ENCODE data around the gene IL1RAPL2.
"Not testable (repeated sequence)": the region's sequence is repeated elsewhere in the genome, so short reads cannot be mapped to it uniquely, and the experiment has no call there.

Gene IL1RAPL2

GRCh38 chrX:105038672-105039328 is 472.8 kb downstream of the IL1RAPL2 start:
- no peak for DNase-seq

- DNase-seq, result no peak
These were observed 484.9 kb downstream of the IL1RAPL2 start for GRCh38 chrX:105050921-105051320.

- DNase-seq, result no peak
These were observed 485.4 kb downstream of the IL1RAPL2 start for GRCh38 chrX:105051364-105051763.

GRCh38 chrX:105052926-105053325 is 486.9 kb downstream of the IL1RAPL2 start:
- DNase-seq, result no peak

GRCh38 chrX:105063743-105064142 is 497.7 kb downstream of the IL1RAPL2 start:
- DNase-seq, result no peak

GRCh38 chrX:105098201-105098600 is 532.2 kb downstream of the IL1RAPL2 start:
- DNase-seq, result no peak

GRCh38 chrX:105098812-105099211 is 532.8 kb downstream of the IL1RAPL2 start:
- DNase-seq, result no peak

GRCh38 chrX:105101378-105101777 is 535.4 kb downstream of the IL1RAPL2 start:
- DNase-seq, result no peak

- no peak for DNase-seq
These were observed 543.9 kb downstream of the IL1RAPL2 start for GRCh38 chrX:105109936-105110335.

- no peak for DNase-seq
These were observed 548.6 kb downstream of the IL1RAPL2 start for GRCh38 chrX:105114554-105115130.

GRCh38 chrX:105115596-105116320 is 549.8 kb downstream of the IL1RAPL2 start:
- DNase-seq, result not testable (repeated sequence)

GRCh38 chrX:105116486-105116885 is 550.5 kb downstream of the IL1RAPL2 start:
- no peak for DNase-seq

GRCh38 chrX:105117621-105118020 is 551.6 kb downstream of the IL1RAPL2 start:
- no peak for DNase-seq

- no peak for DNase-seq
These were observed 554.5 kb downstream of the IL1RAPL2 start for GRCh38 chrX:105120463-105120862.

GRCh38 chrX:105121186-105121585 is 555.2 kb downstream of the IL1RAPL2 start:
- DNase-seq, result peak; percentile 9

- DNase-seq, result no peak
These were observed 560.2 kb downstream of the IL1RAPL2 start for GRCh38 chrX:105126201-105126600.

- no peak for DNase-seq
These were observed 568.3 kb downstream of the IL1RAPL2 start for GRCh38 chrX:105134273-105134672.

- DNase-seq, result no peak
These were observed 570.8 kb downstream of the IL1RAPL2 start for GRCh38 chrX:105136786-105137185.

GRCh38 chrX:105150036-105150435 is 584.0 kb downstream of the IL1RAPL2 start:
- no peak for DNase-seq

GRCh38 chrX:105150557-105150956 is 584.6 kb downstream of the IL1RAPL2 start:
- DNase-seq, result no peak

- DNase-seq, result no peak
These were observed 601.2 kb downstream of the IL1RAPL2 start for GRCh38 chrX:105167233-105167632.

GRCh38 chrX:105168577-105168976 is 602.6 kb downstream of the IL1RAPL2 start:
- no peak for DNase-seq

- DNase-seq, result no peak
These were observed 607.1 kb downstream of the IL1RAPL2 start for GRCh38 chrX:105173071-105173470.

GRCh38 chrX:105179644-105180043 is 613.6 kb downstream of the IL1RAPL2 start:
- no peak for DNase-seq
